Fibroblast of villous mesenchyme (primary cell): ENCODE measurements around the gene CARMIL1. TPM values are rescaled to one million over a fixed set of nuclear protein-coding genes. Genes with fewer than 3 reads are reported as not detected.

Experiments
- DNase-seq: peaks from one replicate; pipeline ENCODE4 v3.0.0-alpha.2; 2010; ENCODE audit warnings: low read depth
- H3K4me3 ChIP-seq: 2 replicates; pipeline ENCODE4 v1.5.1; 2011; ENCODE audit warnings: low read depth, mild to moderate bottlenecking, low read length
- CTCF ChIP-seq: IDR thresholded peaks from 2 replicates; pipeline ENCODE4 v1.5.1; 2012; ENCODE audit warnings: low read depth, mild to moderate bottlenecking, low read length; ENCODE audit not compliant: insufficient read depth
- total RNA-seq: library from RNA; depleted of rRNA; stranded (reverse); fragments of >200 nt; gene quantifications from 2 replicates; pipeline ENCODE4 v1.2.3, GENCODE V29; 2012

The CARMIL1 gene
- total RNA-seq, 1 donor = 11.2 TPM

DNA sequence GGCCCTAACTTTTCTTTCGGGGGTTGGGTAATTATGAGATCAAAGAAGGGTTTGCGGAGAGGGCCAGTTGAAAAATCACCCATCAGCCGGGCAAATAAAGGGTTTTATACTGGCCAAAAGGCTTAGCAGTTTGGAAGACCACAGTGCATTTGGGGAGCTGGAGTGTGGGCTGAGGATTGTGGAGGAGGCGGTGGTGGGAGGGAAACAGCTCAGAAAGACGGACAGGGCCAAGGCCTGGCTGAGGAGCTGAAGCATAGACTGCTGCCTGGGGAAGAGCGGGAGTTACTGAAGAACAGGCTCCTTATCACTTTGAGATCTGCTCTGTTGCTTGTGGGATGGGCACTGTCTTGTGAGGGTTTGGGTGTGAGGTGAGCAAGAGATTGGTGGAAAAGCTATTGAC is 144.2 kb downstream of the CARMIL1 start:
- DNase-seq = no peak
- TF ChIP-seq CTCF = no peak

GRCh38 chr6:25424303-25424702 is 145.1 kb downstream of the CARMIL1 start:
- no peak for TF ChIP-seq CTCF
- no peak for DNase-seq
- H3K4me3 ChIP-seq = no peak overlapping the region

More for the DNA sequence above, 144.2 kb downstream of the CARMIL1 start:
- no peak overlapping the region for H3K4me3 ChIP-seq

GRCh38 chr6:25427549-25427948 is 148.4 kb downstream of the CARMIL1 start:
- no peak for DNase-seq
- TF ChIP-seq CTCF = no peak
- no peak overlapping the region for H3K4me3 ChIP-seq

DNA sequence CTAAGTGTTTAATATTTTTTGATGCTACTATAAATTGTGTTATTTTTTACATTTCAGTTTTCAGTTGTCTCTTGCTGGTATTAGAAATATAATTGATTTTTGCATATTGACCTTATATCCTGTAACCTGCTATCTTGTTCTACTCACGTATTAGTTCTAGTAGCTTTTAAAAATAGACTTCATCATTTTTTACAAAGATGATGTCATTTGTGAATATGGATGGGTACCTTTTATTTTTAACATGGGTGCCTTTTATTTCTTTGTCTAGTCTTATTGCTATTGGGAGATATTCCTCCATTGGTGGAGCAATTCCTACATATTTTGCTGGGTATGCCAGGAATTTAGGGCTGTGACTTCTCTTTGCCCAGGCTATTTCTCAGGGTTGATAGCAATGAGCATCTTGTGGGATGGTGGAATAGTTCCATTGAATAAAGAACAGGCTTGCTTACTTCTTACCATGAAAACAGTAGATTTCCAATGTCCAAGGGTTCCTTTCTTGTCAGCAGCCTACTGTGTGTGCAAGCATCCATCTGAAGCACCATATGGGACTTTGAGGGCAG is 149.7 kb downstream of the CARMIL1 start:
- no peak for DNase-seq
- no peak for TF ChIP-seq CTCF
- H3K4me3 ChIP-seq = no peak overlapping the region

DNA sequence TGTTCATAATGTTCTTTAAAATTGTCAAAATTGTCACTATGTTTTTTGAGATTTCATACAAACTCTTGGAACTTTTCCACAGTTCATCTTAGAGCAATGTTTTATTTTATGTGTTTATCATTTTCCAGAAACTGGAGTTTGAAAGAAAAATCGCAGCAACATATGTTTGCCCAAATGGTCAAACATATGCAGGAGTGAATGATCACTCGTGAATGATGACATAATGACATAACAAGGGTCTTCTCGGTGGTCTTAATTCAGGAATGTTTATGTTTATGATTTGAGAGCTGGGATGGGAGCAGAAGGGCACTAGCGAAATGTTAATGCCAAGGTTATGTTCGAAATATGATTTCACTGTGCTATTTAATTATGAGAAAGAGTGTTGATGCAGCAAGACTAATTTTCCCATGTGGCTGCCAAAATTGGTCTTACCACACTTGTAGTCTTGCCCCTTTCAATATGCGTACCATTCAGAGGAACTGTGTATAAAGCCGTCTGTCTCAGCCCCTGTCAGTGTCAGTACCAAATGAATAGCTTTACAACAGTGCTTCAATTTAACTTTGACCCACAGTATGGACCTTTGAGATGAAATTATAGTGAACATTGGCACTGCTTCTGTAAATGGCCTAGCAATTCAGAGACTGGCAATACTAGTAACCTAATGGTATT is 152.3 kb downstream of the CARMIL1 start:
- TF ChIP-seq CTCF = no peak
- DNase-seq = no peak
- H3K4me3 ChIP-seq = no peak overlapping the region

DNA sequence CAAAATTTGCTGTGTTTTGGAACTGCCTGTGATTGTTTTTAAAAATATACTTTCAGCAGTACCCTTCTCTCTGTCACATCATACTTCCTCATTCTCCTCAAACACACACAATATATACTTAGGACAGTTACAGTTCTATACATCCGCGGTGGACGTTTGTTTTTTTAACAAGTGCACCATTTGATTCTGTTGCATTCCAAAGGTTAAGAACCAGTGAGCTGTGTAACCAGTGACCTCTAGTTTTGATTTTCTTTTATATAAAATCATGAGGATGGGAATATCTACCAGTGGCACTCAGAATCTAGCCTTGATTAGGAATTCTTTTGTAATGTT is 152.8 kb downstream of the CARMIL1 start:
- no peak for DNase-seq
- H3K4me3 ChIP-seq = no peak overlapping the region
- no peak for TF ChIP-seq CTCF

- no peak overlapping the region for H3K4me3 ChIP-seq
- no peak for DNase-seq
- TF ChIP-seq CTCF = no peak
Measured at GRCh38 chr6:25434921-25435320, 155.7 kb downstream of the CARMIL1 start.
